GM19238 (cell line): Measurements from ENCODE around the gene ABCA1.
"Not testable (repeated sequence)": the region's sequence is repeated elsewhere in the genome, so short reads cannot be mapped to it uniquely, and the experiment has no call there.

Experiments
- DNase-seq: peaks from one replicate; pipeline ENCODE4 v3.0.0; 2011; ENCODE audit warnings: low spot score; ENCODE audit not compliant: insufficient read length

Gene ABCA1

DNA sequence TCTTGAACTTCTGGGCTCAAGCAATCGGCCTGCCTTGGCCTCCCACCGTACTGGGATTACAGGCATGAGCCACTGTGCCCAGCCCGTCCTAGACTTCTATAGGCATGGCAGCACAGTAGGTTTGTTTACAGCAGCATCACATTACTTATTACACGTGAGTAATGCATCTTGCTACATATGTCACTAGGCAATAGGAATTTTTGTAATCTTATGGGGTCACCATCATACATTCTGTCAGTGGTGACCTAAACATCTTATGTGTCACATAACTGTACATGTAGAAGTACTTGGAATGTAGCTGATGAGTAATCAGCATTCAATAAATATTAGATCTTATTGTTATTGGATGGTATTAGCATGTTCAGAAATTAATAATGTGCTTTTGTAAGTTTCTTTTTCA is 22.9 kb upstream of the ABCA1 start:
- DNase-seq: no peak

DNA sequence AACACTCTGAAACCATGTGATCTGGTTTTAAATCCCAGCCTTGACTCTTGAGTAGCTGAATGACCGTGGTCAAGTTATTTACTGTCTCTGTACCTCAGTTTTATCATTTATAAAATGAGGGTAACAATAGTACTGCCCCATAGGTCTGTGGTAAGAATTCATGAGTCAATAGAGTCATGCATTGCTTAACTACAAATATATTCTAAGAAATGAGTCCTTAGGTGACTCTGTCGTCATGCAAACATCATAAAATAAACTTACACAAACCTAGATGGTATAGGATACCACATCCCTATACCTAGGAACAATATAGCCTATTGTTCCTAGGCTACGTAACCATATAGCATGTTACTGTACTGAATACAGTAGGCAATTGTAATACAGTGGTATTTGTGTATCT is 20.3 kb upstream of the ABCA1 start:
- DNase-seq: no peak

DNA sequence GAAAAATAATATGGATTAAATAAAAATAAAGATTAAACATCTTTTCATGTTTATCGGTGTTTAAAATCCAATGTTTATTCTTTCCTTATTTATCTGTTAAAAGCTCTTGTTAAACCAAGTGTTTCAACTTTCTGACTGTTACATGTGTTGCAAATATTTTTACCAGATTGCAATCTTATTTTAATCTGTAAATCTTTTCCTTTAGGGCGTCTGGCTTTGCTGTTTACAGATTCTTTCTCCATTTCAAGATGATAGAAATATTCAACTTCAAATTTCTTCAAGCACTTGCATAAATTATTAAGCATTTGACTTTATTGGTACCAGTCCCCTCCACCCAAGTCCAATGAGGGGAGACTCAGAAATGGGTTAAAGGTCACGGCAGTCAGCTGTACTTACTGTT is 16.9 kb upstream of the ABCA1 start:
- no peak for DNase-seq

DNA sequence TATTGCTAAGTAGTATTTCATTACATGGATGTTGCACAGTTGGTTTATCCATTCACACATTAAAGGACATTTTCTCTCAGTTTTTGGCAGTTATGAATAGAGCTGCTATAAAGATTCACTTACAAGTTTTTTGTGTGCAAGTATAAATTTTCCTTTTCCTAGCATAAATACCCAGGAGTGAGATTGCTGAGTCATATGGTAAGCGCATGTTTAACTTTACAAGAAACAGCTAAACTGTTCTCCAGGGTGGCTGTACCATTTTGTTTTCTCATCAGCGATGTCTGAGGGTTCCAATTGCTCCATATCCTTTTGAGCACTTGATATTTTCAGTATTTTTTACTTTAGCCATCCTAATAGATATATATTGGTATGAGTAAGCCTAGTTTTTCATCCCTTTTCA is 16.4 kb upstream of the ABCA1 start:
- DNase-seq: no peak

DNA sequence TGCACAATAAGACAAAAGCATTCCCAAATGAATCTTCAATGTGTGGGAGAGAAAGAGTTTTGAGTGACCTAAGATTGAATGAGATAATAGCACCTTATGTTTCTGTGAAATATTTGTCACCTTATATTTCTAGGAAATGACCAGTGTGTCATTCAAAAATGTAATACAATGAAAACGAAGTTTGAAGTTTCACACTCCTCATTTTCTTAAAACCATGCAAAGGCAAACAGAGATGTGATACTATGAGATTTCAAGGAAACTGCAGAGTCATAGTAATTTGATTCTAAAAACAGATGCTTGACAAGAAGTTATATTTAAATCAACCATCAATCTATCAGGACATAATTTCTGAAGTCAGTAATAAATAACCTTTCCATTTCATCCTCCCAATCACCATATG is 13.6 kb upstream of the ABCA1 start:
- DNase-seq: no peak

DNA sequence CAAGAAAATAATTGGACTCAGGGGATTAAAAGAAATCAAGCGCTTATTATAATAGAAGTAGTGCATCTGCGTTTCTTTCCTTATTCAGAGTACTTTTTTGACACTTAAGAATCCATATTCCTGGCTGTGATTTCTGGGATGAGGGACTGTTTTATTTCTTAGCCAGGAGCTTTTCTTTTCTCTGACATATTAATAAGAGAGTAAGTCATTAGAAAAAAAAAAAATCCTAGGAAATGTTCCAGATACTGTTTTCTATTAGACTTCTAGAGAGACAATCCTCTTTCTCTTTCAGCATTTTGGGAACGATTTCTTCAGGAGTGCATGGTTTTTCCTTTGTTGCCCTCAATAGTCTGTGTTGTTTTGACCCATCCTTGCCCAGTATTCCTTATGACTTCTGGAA is 8.3 kb upstream of the ABCA1 start:
- no peak for DNase-seq

DNA sequence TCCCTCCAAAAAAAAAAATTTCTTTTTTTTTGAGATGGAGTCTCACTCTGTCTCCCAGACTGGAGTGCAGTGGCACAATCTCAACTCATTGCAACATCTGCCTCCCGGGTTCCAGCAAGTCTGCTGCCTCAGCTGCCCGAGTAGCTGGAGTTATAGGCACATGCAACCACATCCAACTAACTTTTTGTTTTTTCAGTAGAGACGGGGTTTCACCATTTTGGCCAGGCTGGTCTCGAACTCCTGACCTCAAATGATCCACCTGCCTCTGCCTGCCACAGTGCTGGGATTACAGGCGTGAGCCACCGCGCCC is 7.5 kb upstream of the ABCA1 start:
- DNase-seq: not testable (repeated sequence)

DNA sequence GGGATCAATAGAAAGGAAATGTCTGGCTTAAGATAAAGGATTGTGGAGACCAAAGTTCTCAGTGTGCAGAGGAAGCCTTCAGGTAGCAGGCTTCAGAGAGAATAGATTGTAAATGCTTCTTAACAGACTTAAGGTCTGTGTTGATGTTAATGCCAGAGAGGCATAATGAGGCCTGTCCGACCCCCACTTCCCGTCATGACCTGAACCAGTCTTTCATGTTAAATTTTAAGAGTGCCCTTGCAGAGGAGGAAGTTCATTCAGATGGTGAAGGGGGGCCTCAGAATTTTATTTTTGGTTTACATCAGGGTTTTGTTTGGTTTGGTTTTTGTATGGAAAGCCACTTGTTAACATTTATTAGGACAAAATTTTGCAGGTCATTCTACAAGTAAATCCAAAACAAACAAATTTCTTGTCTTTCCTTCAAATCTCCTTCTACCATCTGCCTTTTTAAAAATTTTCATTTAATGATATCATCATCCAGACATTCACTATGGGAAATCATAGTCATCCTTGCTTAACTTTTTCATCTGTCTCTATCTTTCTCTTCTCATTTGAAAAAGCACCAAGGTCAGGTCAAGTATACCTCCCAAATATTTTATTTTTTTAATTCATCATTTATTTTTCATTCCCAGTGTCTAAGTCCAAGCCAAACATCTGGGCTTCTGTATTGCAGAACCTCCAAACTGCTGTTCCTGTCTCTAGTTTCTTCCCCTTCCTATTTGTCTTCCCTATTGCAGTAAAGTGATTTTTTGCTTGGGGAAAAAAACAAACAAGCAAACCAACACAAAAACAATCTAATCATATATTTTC is 6.9 kb upstream of the ABCA1 start:
- DNase-seq: no peak

DNA sequence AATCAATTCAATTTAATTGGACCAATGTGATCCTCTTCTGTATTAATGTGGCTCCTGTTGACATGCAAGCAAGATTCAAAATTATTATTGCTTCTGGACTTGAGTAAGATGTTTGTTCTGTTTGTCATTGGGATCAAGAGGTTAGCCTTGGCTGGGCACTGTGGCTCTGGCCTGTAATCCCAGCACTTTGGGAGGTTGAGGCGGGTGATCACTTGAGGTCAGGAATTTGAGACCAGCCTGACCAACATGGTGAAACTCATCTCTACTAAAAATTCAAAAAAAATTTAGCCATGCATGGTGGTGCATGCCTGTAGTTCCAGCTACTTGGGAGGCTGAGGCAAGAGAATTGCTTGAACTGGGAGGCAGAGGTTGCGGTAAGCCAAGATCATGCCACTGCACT is 5.1 kb upstream of the ABCA1 start:
- not testable (repeated sequence) for DNase-seq

DNA sequence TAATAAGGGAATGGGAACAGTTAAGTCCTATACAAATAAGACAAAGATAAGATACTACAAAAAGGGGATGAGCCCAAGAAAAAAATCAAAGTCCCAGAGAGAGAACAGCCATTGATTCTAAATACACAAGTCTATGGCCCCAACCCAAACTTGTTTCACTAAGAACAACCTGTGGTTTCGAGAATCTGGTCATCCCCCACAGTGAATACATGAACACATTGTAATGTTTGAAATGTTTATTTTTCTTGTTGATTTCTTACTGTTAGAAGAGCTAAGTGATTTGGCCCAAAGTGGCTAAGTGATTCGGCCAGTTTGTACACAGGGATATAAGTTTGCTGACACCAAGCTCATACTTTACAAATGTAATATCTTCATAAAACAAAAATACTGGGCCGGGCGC is 3.3 kb upstream of the ABCA1 start:
- no peak for DNase-seq

DNA sequence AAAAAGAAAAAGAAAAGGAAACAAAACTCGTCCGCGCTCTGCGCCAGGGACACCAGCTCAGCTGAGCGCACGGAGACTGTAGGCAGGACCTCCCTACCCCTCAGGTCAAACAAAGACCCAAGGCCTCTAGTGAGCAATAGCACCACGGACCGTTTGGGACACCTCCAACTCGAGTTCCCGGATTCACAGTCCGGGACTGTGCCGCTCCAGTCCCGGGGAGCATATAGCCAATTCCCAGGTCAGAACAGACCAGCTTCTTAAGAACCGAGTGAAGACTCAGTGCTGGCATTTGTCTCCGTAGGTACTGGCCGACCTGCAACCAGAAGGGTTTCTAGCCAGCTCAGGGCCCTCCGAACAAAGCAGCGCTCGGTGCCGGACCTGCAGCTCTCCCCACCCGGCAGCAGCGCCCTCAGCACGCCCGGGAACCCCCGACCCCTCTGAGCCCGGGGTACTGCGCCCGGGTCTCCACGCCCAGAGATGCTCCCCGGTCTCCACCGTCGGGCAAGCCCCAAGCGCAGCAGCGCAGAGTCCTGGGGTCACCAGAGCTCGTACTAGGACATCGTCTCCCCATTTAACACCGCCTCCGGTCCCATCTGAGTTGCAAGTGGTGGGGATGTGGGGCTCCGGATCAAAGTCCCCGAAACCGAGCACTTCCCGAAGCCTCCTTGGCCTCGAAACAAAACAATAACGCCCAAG is 591 bp downstream of the ABCA1 start:
- peak; percentile 8 for DNase-seq

DNA sequence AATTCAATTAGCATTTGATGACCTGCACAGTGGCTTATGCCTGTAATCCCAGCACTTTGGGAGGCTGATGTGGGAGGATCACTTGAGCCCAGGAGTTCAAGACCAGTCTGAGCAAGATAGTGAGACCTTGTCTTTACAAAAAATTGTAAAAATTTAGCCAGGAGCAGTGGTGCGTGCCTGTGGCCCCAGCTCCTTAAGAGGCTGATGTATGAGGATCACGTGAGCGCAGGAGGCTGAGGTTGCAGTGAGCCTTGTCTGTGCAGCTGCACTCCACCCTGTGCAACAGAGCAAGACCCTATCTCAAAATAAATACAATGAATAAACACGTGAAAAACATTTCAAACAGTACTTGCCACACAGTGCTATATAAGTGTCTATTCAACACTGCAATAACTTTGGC is 4.2 kb downstream of the ABCA1 start:
- no peak for DNase-seq

DNA sequence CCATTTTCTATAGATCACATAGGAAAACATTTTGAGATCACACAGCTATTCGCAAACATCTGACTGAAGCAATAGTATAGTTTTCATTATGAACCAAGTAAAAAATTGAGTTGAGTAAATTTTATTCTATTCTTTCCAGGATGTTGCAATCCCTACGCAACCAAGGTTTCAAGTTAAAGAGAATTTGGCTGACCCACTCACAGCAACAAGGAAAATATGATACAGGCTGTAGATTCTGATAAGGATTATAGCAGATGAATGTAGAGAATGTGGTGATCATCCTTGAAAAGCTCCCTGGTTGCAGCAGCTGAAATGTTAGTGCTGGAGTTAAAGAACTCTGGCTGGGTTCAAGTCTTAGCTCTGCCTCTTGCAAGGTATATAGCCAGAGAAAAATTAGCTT is 4.7 kb downstream of the ABCA1 start:
- DNase-seq: no peak

DNA sequence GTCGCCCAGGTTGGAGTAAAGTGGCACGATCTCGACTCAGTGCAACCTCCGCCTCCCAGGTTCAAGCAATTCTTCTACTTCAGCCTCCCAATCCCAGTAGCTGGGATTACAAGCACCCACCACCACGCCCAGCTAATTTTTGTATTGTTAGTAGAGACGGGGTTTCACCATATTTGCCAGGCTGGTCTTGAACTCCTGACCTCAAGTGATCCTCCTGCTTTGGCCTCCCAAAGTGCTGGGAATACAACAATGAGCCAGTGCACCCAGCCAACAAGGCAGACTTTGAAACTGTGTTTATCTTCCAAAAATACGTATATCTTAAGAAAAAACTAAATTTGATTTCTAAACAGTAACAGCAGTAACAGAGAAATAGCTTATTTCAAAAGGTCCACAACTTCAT is 5.2 kb downstream of the ABCA1 start:
- not testable (repeated sequence) for DNase-seq

DNA sequence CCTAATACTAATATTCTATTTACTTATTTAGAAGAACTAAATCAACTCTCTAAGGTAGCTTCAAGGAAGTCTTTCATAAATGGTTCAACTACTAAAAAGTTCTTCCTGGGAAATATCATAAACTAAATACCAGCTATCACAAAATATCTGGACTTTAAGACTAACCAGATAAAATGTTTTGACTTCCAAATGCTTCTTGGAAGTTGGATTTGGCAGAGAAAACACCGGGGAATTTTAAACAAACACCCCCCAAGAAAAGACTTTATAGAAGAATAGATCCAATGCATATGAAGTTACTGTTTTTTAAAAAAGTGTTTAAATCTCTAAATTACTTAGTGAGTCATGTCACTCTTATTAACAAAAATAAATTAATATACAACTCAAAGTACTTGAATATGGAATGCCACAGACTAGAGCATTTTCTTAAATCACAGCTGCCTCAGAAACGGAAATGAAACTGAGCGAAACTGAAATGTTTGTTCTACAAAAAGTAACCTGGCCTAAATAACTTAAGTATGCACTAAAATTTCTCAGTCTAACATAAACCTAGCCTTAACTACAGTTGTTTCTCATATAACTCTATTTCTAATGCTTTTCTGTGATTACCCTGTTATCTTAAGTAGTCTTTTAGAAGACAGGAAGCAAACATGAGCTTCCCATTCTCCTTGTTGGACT is 6.8 kb downstream of the ABCA1 start:
- no peak for DNase-seq

DNA sequence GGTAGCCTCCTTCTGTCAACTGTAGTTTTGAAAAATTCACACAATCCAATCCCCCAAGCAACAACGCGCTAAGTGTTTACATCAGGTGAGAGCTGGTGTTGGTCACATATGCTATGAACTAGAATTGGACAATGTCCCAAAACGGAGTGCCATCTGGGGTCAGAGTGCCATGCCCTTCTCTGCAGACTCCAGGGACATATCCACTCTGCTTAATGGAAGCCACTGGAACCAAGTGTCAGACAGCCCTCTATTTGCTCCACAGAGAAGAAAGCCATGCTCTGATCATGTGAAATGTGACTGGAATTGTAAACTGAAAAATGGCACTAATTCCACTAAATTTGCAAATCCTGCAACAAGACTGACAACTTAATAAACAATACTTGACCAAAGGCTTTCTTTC is 12.2 kb downstream of the ABCA1 start:
- DNase-seq: no peak

DNA sequence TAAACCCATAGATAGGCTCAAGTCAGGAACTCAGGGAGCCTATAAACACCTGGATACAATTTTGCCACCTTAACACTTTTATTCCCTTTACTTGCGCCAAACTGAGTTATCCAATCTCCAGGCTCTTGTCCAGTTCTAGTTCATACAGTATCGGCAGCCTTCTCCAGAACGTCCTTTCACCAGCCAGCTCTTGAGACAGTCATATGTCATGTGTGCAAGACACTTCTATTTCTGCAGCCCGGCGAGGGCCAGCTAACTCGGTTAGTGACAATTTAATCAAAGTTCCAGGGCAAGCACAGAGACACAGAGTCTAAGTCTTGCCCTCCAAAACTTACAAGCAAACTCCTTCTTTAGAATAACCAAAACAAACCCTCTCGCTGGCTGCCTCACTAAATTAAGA is 12.9 kb downstream of the ABCA1 start:
- DNase-seq: no peak

DNA sequence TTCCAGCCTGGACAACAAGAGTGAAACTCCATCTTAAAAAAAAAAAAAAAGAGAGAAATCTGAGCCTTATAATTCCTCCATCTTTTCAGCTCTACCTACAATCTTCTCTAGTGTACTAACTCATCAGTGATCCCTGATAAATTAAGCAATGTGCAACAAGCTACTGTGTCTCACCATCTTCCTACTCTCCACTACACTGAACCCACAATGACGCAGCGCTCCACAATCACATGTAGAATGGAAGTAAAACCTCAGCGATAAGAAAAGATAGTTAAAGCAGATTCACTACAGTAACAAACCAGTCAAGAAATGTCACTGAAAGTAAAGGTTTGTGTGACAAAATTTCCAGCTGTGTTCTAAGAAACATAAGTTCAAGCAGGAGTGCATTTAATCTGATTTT is 13.5 kb downstream of the ABCA1 start:
- no peak for DNase-seq

DNA sequence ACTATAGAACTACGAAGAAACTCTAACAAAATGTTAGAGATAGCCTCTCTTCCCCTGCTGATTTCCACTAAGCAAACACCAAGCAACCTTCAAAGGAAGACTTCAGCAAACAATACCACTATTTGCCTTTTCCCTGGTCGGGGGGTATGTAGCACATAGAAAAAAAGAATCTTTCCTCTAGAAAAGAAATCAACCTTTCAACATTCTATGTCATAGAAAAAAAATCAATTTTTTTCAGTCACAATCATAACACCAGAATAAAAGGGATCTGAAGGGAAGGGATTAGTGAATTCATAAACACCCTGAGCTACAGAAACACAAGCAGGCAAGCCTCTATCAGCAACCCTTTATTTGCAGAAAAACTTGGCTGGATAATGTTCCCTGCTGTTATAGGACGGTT is 15.3 kb downstream of the ABCA1 start:
- no peak for DNase-seq

DNA sequence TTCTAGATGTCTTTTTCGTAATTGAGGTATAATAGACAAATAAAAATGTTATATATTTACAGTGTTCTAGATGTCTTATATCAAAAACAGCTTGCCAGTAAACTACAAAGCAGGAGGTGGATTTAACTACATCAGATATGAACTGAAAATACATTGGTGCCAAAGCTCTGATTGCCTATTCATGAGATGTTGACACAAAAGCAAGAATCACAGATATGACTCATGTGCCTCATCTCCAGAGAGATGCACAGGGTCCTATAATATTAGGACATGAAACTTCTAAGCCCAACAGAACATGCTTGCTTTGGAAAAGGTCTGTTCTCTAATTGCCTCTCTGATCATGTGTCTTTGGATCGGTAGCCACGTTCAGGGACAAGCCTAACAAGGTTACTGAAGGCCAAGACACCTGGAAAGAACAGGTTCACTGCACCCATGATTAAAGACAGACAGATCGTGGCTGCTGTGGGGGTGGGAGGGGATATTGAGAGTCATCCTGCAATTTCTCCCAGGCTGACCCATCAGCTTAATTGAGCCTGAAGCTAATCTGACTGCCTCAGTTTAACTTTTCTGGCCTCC is 16.8 kb downstream of the ABCA1 start:
- no peak for DNase-seq

DNA sequence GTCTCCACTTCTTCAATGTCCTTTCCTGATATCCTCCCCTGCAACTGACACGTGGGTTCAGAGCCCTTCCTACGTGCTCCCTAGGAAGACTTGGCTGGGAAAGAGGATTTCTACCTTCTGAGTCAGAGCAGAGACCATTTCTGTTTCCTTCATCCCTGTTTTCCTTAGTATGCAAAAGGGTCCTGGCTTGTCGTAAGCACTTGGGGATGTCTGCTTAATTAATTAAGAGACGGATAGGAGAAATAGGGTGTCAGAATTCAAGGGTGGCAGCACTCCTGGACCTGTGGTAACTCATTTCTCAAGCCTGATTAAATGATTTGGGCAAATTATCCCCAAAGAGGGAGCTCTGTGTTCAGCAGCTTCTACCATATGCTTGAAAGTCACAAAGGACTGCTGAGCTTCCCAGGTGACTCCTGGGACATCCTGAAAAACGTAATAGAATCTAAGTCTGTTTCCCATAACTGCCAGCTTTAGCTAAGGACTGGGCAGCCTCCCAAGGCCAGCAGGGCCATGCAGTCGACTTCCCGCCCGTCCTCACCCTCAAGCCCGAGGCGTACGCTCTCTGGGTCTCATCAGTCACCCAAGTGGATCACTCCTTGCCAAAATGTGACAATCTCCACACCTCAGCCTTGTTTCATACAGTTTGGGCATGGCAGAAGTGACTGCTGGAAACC is 20.5 kb downstream of the ABCA1 start:
- no peak for DNase-seq
